HG03045 (cell line): ENCODE data around the gene CCKAR.

Source experiments
- ATAC-seq: cut with Tn5 transposase; IDR thresholded peaks from one replicate; pipeline ENCODE4 v1.9.1; 2021; ENCODE audit warnings: mild to moderate bottlenecking, moderate library complexity; ENCODE audit not compliant: unreplicated experiment

The CCKAR gene

DNA sequence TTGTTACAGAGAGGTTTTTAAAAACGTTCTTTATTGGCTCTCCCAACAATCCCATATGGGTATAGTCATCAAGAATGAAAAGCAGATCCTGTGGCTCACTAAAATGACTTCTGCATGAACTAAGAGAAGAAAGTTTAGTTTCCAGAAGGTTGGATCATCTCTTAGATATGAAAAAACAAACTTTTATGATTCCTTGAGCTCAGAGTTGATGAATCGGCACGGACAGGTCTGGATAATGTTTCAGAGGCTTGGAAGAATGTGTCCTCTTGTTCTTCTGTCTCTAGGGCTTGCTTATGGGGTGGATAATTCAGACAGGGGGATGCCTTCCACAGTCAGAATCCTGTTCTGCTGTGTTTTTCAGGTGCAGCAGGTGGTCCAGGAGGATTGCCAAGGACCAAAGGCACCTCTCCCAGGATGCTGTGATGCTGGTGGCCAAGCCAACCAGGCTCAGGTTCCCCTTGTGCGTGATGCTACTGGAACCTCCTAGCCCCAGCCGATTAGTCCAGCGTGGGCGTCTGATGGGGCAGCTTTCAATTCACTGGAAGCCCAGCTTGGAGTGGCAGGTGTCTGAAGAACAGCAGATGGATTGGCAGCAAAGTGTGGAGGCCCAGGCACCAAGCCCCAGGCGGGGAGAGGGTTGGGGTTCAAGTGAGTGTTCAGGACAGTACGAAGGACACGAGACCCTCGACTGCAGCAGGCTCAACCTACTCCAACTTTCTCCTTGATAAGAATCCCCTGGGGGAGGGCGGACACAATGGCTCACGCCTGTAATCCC lies 30.3 kb downstream of the CCKAR start:
- no peak for ATAC-seq

GRCh38 chr4:26459054-26459755 lies 31.1 kb downstream of the CCKAR start:
- no peak for ATAC-seq

- ATAC-seq = no peak
Measured at GRCh38 chr4:26458157-26458561, 32.1 kb downstream of the CCKAR start.

GRCh38 chr4:26457412-26457811 lies 32.9 kb downstream of the CCKAR start:
- ATAC-seq = no peak

- no peak for ATAC-seq
Measured at GRCh38 chr4:26455571-26455970, 34.7 kb downstream of the CCKAR start.

- ATAC-seq = no peak
Measured at GRCh38 chr4:26454961-26455360, 35.3 kb downstream of the CCKAR start.

DNA sequence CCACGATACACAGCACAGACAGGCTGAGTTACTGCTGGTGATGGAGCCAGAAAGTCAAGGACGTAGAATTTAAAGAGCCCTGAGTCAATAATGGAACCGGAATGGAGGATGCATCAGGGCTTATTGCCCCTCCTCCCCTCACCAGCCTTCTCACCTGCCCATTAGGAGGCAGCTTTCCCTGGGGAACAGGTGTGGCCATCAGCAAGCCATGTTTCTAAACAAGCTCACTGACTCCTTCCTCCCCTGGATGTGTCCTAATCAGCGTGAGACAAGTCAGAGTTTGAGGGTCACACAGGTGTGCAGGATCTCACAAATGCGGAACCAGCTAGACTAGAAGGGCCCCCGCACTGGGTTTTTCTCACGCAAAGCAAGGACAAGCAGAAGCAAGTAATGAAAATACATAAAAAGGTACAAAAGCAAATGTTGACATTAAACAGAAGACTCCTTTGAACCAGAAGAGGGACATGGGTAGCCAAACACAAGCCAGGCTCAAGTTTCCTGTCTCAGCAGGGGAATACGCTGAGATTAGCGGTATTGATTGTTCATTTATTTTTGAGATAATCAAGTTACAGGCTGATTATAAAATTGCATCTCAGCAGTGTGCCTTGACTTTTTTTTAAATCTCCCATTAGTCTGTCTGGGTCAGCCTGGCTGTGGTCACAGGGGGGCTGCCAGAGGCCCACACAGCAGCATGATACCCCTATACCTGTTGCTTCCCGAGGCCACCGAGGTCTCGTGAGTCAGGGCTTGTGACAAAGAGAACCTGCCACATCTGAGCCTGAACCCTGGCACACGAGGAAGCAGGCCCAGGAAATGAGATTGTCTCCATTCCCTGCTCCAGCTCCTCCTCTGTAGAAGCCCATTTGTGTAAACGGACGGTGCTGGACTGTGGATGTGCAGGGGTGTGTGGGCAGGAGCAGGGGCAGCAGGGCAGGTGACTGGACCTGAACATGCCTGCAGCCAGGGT lies 37.4 kb downstream of the CCKAR start:
- no peak for ATAC-seq

- ATAC-seq = no peak
Measured at GRCh38 chr4:26451597-26451996, 38.7 kb downstream of the CCKAR start.

DNA sequence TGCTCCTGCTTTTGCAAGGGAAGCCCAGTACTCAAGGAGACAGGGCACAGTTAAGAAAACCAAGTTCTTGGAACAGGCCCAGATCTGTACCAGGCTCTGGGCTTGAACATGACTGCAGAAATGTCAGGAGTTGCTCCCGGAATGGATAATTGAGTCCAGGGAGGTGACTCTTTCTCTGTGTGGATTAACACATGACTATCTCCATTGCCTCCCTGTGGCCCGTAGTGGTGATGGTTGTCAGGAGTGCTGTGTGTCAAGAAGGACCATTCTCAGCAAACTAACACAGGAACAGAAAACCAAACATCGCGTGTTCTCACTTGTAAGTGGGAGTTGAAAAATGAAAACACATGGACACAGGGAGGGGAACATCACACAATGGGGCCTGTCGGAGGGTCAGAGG lies 39.9 kb downstream of the CCKAR start:
- ATAC-seq = no peak

- no peak for ATAC-seq
Measured at GRCh38 chr4:26447378-26447777, 42.9 kb downstream of the CCKAR start.

GRCh38 chr4:26441771-26442170 lies 48.5 kb downstream of the CCKAR start:
- no peak for ATAC-seq

DNA sequence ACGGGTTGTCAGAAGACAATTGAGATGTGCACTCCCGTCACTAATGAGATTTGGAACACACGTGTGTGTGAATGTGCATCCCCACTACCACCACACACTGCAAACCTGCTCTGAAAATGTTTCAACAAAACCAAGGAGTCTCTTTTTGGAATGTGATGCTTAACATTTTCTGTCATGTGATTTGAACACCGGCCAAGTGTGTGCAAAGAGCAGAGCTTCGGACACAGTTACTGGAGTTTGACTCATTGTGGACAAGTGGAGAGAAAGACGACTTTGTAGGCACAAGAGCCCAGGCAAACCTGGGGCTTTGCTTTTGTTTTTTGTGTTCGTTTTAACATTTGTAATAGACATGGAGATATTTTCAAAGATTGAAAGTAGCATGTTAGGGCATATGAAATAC lies 49.2 kb downstream of the CCKAR start:
- ATAC-seq = no peak

GRCh38 chr4:26434030-26434639 lies 56.1 kb downstream of the CCKAR start:
- ATAC-seq = no peak

DNA sequence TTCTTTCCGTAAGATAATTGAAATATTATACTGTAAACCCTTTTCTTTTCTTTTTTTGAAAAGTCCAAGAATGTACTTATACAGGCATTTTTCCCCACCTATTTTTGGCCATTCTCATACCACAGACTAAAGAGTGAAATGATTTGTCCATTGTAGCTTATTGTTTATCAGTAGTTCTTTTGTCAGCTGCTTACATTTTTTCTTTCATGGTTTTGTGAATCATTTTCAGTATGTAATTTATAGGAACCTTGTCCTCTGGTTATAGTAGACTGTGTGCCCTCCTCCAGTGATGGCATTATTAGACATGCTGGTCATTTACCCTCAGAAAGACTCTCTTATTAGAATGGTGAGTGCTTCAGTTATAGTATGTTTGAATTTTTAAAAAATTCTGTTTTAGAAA lies 56.7 kb downstream of the CCKAR start:
- no peak for ATAC-seq

GRCh38 chr4:26432419-26432818 lies 57.9 kb downstream of the CCKAR start:
- ATAC-seq = no peak

DNA sequence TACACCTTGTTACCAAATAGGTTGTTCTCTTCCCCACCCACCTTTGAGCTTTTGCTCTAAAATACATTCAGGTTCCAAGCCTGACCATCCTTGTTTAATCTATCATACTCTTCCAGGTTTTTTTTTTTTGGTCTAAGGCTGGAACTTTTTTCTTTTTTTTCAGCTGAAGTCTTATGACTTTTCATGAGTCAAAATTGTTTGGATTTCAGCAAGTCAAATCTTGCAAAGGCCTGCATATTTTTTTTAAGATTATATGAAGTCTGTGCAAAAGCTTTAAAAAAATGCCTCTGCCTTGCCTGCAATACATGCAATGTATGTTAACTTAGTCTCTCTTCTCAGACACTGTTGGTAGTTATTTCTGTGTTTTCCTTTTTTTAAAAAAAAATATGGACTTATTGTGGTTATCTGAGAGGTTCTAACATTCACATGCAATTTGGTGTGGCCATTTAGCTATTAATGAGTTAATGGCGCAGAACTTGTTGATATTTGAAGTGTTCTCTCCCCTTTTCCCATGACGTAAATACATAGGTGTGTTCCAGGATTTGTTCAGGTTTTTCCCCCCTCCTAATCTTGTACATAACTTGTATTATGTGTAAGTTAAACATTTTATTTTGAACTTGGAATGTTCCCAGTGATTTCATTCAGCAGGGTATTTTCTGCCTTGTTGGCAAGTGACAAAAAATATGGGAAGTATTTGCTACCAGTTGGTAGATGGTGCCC lies 58.7 kb downstream of the CCKAR start:
- ATAC-seq = no peak
